Naive thymus-derived CD4-positive, alpha-beta T cell (primary cell): ENCODE results near the gene SFMBT2. TPM values are rescaled to one million over a fixed set of nuclear protein-coding genes. Genes with fewer than 3 reads are reported as not detected.

Experiments used
- ATAC-seq: fragments of 150-1000 bp; cut with Tn5 transposase; 2 replicates; pipeline ENCODE4 v1.10.0; 2021; ENCODE audit warnings: mild to moderate bottlenecking, moderate library complexity
- CTCF ChIA-PET: fragments of 350-600 bp; sonication (Branson Sonifier 250); formaldehyde crosslinking; loops from one replicate; lab custom pipeline; 2021; ENCODE audit warnings: antibody characterized with exemption; lab: Charles Lee
- POLR2A ChIA-PET: fragments of 350-600 bp; sonication (Branson Sonifier 250); formaldehyde crosslinking; loops from one replicate; lab custom pipeline; 2021; ENCODE audit warnings: antibody characterized with exemption, inconsistent platforms; lab: Charles Lee
- DNase-seq, 9 donors: peaks; one replicate each; pipeline versions ENCODE4 v3.0.0 to v3.0.0-alpha.2; 2020 to 2022; ENCODE audit warnings: mixed read lengths in 1 of 9
- H3K27ac ChIP-seq: one replicate; pipeline ENCODE4 v1.7.0; 2013; ENCODE audit warnings: mild to moderate bottlenecking, low read depth, low read length, moderate library complexity
- H3K27me3 ChIP-seq, 2 donors: one replicate each; pipeline ENCODE4 v1.7.0; 2013; ENCODE audit warnings: low read length in 2 of 2, mild to moderate bottlenecking in 2 of 2, moderate library complexity in 2 of 2; ENCODE audit not compliant: control insufficient read depth in 2 of 2, insufficient read depth in 2 of 2
- H3K36me3 ChIP-seq, 3 experiments: 1 replicate in 2 of 3; 2 replicates in 1 of 3; pipeline ENCODE4 v1.7.0; 2013; ENCODE audit warnings: low read length in 3 of 3, mild to moderate bottlenecking in 3 of 3, moderate library complexity in 1 of 3; ENCODE audit not compliant: insufficient read depth in 3 of 3, control insufficient read depth in 2 of 3
- H3K4me1 ChIP-seq, 2 donors: one replicate each; pipeline ENCODE4 v1.7.0; 2013; ENCODE audit warnings: low read length in 2 of 2, mild to moderate bottlenecking in 2 of 2, moderate library complexity in 1 of 2; ENCODE audit not compliant: control insufficient read depth in 2 of 2, insufficient read depth in 2 of 2
- H3K4me3 ChIP-seq: 2 replicates; pipeline ENCODE4 v1.7.0; 2013; ENCODE audit warnings: mild to moderate bottlenecking, low read length
- H3K9me3 ChIP-seq, 3 experiments: 1 replicate in 2 of 3; 2 replicates in 1 of 3; pipeline ENCODE4 v1.7.0; 2013; ENCODE audit warnings: low read length in 3 of 3; ENCODE audit not compliant: control insufficient read depth in 2 of 3
- H3K27ac Mint-ChIP-seq, 9 donors: one replicate each; pipeline ENCODE4 v1.8.0; 2020 to 2022; ENCODE audit warnings: mixed read lengths in 9 of 9, mild to moderate bottlenecking in 8 of 9, moderate library complexity in 5 of 9, inconsistent platforms in 2 of 9
- H3K27me3 Mint-ChIP-seq, 5 donors: one replicate each; pipeline ENCODE4 v1.8.0; 2021 to 2022; ENCODE audit warnings: mixed read lengths in 5 of 5, mild to moderate bottlenecking in 1 of 5
- H3K36me3 Mint-ChIP-seq, 5 donors: one replicate each; pipeline ENCODE4 v1.8.0; 2020 to 2022; ENCODE audit warnings: mixed read lengths in 5 of 5, mild to moderate bottlenecking in 3 of 5, inconsistent platforms in 1 of 5
- H3K4me1 Mint-ChIP-seq, 7 donors: one replicate each; pipeline ENCODE4 v1.8.0; 2020 to 2022; ENCODE audit warnings: mixed read lengths in 7 of 7, mild to moderate bottlenecking in 3 of 7, inconsistent platforms in 1 of 7
- H3K4me3 Mint-ChIP-seq, 10 donors: one replicate each; pipeline ENCODE4 v1.8.0; 2020 to 2022; ENCODE audit warnings: mild to moderate bottlenecking in 10 of 10, mixed read lengths in 10 of 10, moderate library complexity in 6 of 10, inconsistent platforms in 2 of 10
- H3K9me3 Mint-ChIP-seq, 11 donors: one replicate each; pipeline ENCODE4 v1.8.0; 2020 to 2022; ENCODE audit warnings: mixed read lengths in 11 of 11, mild to moderate bottlenecking in 4 of 11, inconsistent platforms in 1 of 11, moderate library complexity in 1 of 11
- intact Hi-C, 2 donors: fragments of 100-400 bp; cut with micrococcal nuclease; formaldehyde crosslinking; loops; one replicate each; pipeline ENCODE4 v1.15.1; 2023
- polyA plus RNA-seq, 2 donors: library from polyadenylated mRNA; unstranded; fragments of 300-500 nt; fragmentation: Illumina TruSeq; gene quantifications; one replicate each; pipeline ENCODE4 v1.2.3, GENCODE V29; 2021
- total RNA-seq, 6 experiments: library from RNA in 5 of 6; stranded (reverse) in 5 of 6; gene quantifications; 1 replicate in 5 of 6; 2 replicates in 1 of 6; pipeline ENCODE4 v1.2.3 and lab custom pipeline; 2021 to 2026

SFMBT2 gene
- total and polyA plus RNA-seq, 7 experiments from 2014 or later, result 7.4 to 50.9 (median 39.2) TPM

DNA sequence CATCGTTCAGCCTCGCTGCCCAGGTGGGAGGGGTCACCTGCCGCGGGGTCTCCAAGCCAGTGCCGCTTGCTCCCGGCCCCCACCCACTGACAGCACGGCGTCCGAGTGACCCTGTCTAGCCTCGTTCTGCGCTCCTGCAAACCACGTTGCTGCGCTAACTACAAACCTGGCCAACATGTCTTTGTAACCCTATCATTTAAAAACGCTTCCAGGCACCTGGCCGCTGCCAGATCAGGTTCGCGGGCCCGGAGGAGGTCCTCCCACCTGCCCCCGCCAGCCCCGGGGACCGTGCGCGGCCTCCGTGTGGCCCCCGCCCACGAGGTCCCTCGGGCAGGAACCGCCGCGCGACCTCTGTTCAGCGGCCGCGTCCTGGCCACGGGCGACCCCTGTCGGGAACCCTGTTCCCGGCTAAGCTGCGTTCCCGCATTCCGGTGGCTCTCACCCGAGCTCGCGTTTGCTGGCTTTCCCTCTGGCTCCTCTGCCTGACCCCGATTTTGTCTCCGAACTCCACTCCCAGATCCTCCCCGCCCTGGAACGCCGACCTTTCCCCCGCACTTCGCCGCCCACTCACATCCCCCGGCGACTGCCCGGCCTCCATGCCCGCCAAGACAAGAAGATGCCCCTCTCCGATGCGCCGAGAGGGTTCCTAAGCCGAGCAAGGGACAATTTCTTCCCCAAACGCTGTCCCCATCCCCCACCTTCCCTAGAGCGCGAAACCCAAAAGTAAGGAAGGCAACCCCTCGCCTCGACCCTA lies 2.4 kb downstream of the SFMBT2 start:
- Mint-ChIP-seq H3K4me3 (peak overlapping the region; percentile 93 to 100 (median 99)), H3K27ac (peak overlapping the region; percentile 88 to 99 (median 95)), H3K9me3 (peaks cover 0 to 4% (median 0%) of the 10 kb centered on the region in 11 donors), H3K36me3 (peaks cover 0 to 24% (median 10%) of the 10 kb centered on the region in 5 donors), H3K4me1 (peaks cover 35 to 64% (median 54%) of the 10 kb centered on the region in 7 donors), H3K27me3 (peaks cover 0 to 18% (median 0%) of the 10 kb centered on the region in 5 donors)
- DNase-seq (peak in 8 of 9 donors; percentile 26 to 69 (median 38)), ATAC-seq (peak; percentile 33)
- Histone ChIP-seq H3K36me3 (peaks cover 0 to 13% (median 0%) of the 10 kb centered on the region in 3 experiments), H3K9me3 (no peaks in the 10 kb centered on the region), H3K4me3 (peak overlapping the region; percentile 92), H3K27me3 (no peaks in the 10 kb centered on the region), H3K4me1 (peaks cover 18 to 31% of the 10 kb centered on the region in 2 donors), H3K27ac (peak overlapping the region; percentile 76)
- CTCF ChIA-PET, result interaction anchor here (0.6 to 5.6 kb wide), 8 partner anchors 25 to 489 kb away, joined by 3 to 39 read pairs (median 4); no protein-coding TSS in a partner anchor
- intact Hi-C loops, result loop anchor here (1.0 to 10.0 kb wide), 11 partner anchors 19 to 646 kb away; partner anchors contain the start of gene GATA3 (in 1 of the 2)
- POLR2A ChIA-PET, result interaction anchor here (0.5 to 4.7 kb wide), 5 partner anchors 19 to 487 kb away, joined by 3 to 21 read pairs (median 5); no protein-coding TSS in a partner anchor

DNA sequence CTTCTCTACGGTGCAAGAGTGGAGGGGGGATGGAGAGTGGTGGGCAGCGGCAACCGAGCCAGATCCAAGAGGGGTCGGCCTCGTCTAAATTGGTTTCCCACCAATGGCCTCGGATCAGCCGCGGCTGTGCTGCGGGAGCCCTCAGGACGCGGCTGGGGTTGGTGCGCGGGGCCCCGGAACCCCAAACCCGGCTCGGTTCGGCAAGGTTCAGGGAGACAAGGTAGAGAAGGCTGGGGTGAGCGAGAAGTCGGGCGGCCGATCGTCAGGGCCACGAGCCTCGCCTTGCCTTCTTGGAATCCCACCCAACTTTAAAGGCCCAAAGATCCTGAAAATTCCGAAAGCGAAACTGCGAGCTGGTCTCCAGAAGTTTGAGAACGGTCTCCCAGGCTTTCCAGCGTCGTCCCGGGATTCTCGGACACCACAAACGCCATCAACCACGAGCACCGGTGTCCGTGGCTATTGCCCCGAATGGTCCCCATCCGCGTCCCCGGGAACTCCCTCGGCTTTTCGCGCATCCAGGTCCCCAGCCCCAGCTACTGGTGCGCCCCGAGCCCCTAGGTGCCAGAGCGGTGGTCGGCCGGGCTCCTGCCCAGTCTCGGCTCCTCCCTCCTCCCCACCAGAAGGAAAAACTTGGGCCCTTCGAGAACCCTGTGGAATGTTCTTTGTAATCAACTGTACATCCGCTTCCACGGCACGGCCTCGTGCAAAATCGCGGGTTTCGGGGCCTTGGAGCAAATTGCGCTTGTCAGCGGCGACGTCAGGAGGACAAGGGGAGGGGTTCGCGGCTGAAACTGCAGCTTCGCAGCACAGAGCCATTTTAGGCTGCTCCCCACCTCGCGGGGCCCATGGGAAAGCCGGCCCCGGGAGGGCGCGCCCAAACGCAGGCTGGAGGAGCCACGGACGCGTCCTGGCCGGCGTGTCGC lies 3.2 kb downstream of the SFMBT2 start:
- intact Hi-C loops, result loop anchor here (1.0 to 10.0 kb wide), 9 partner anchors 19 to 647 kb away; partner anchors contain the start of gene GATA3 (in 1 of the 2)
- Histone ChIP-seq H3K4me1 (peaks cover 18 to 29% of the 10 kb centered on the region in 2 donors), H3K27me3 (no peaks in the 10 kb centered on the region), H3K27ac (peak overlapping the region; percentile 76), H3K4me3 (peak overlapping the region; percentile 92), H3K9me3 (no peaks in the 10 kb centered on the region), H3K36me3 (peaks cover 0 to 13% (median 0%) of the 10 kb centered on the region in 3 experiments)
- POLR2A ChIA-PET, result interaction anchor here (2.1 to 4.7 kb wide), 2 partner anchors 18 to 77 kb away, joined by 8 to 21 read pairs; no protein-coding TSS in a partner anchor
- Mint-ChIP-seq H3K36me3 (peaks cover 0 to 26% (median 10%) of the 10 kb centered on the region in 5 donors), H3K27ac (peak overlapping the region; percentile 66 to 99 (median 89)), H3K4me1 (peaks cover 42 to 66% (median 56%) of the 10 kb centered on the region in 7 donors), H3K9me3 (peaks cover 0 to 4% (median 0%) of the 10 kb centered on the region in 11 donors), H3K27me3 (peaks cover 0 to 13% (median 0%) of the 10 kb centered on the region in 5 donors), H3K4me3 (peak overlapping the region; percentile 91 to 100 (median 99))
- CTCF ChIA-PET, result interaction anchor here (0.6 to 5.6 kb wide), 8 partner anchors 45 to 738 kb away, joined by 3 to 39 read pairs (median 3); no protein-coding TSS in a partner anchor
- ATAC-seq (peak; percentile 24), DNase-seq (peak; percentile 32 to 77 (median 57))

DNA sequence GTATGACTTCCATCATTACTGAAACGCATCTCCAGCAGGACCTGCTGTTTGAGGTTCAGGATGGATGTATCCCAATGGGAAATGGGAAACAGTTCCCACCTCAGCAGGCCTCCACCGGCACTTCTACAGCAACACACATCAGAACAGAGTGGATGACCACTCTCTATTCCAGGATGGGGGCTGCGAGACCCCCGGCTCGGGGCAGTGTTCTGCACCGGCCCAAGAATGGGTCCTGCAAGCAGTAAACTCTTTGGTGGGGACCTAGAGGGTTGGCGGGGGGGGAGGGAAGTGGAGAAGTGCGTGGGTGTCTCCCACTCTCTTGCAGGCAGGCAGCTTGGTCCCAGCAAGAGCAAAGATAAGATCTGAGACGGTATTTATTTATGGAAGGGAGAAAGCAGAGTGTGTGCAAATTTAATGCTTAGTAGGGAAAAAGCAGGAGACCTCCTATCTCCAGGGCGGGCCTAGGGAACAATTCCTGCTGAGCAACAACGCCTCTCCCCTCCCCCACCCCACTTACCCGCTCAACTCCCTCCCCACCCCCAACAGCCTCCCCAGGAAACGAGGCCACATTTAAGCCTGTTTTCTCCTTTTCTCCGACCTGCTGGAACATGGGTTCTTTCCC lies 4.0 kb downstream of the SFMBT2 start:
- Mint-ChIP-seq H3K27me3 (peaks cover 0 to 5% (median 0%) of the 10 kb centered on the region in 5 donors), H3K9me3 (peaks cover 0 to 4% (median 0%) of the 10 kb centered on the region in 11 donors), H3K36me3 (peaks cover 0 to 28% (median 10%) of the 10 kb centered on the region in 5 donors), H3K4me1 (peaks cover 51 to 66% (median 57%) of the 10 kb centered on the region in 7 donors), H3K27ac (peak overlapping the region in 7 of 9 donors; percentile 51 to 99 (median 87)), H3K4me3 (peak overlapping the region; percentile 91 to 100 (median 99))
- no peak for DNase-seq
- Histone ChIP-seq H3K4me1 (peaks cover 10 to 21% of the 10 kb centered on the region in 2 donors), H3K4me3 (no peak overlapping the region), H3K27ac (peak overlapping the region; percentile 76), H3K27me3 (no peaks in the 10 kb centered on the region), H3K36me3 (peaks cover 0 to 13% (median 0%) of the 10 kb centered on the region in 3 experiments), H3K9me3 (no peaks in the 10 kb centered on the region)
- POLR2A ChIA-PET, result interaction anchor here (2.1 kb wide), 1 partner anchor 17 kb away, joined by 8 read pairs; no protein-coding TSS in a partner anchor
- intact Hi-C loops, result loop anchor here in 1 of 2 donors (5.0 to 10.0 kb wide), 2 partner anchors 90 to 648 kb away; partner anchors contain the start of gene GATA3
- ATAC-seq, result no peak
- CTCF ChIA-PET, result interaction anchor here (0.6 to 1.1 kb wide), 4 partner anchors 16 to 737 kb away, joined by 3 to 4 read pairs (median 3); no protein-coding TSS in a partner anchor

DNA sequence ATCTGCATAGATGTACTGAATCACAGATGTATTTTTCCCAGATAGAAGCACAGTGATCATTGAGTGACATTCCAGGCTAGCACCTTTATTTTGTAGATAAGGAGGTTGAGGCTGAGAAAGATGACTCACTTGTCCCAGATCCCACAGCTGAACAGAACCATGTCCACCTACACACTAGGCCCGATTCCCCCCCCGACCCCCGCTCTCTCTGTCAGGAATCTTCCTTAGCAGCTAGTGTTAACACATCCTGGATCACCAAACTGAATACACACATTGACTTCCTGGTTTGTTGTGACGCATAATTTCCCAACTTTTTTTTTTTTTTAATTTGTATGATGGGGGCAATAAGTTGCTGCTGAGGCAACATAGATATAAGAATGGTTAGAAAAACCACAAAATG lies 5.2 kb downstream of the SFMBT2 start:
- intact Hi-C loops, result loop anchor here in 1 of 2 donors (5.0 to 10.0 kb wide), 2 partner anchors 88 to 649 kb away; partner anchors contain the start of gene GATA3
- Histone ChIP-seq H3K36me3 (peaks cover 0 to 12% (median 0%) of the 10 kb centered on the region in 3 experiments), H3K4me3 (no peak overlapping the region), H3K4me1 (peaks cover 9 to 17% of the 10 kb centered on the region in 2 donors), H3K27ac (no peak overlapping the region), H3K9me3 (no peaks in the 10 kb centered on the region), H3K27me3 (no peaks in the 10 kb centered on the region)
- DNase-seq, result no peak
- no peak for ATAC-seq
- peaks cover 55 to 73% (median 65%) of the 10 kb centered on the region in 7 donors for H3K4me1 Mint-ChIP-seq
- peak overlapping the region in 4 of 9 donors; percentile 12 to 83 (median 44) for H3K27ac Mint-ChIP-seq
- CTCF ChIA-PET, result interaction anchor here (0.7 to 1.0 kb wide), 2 partner anchors 238 to 487 kb away, joined by 5 read pairs; no protein-coding TSS in a partner anchor
- H3K9me3 Mint-ChIP-seq, result no peaks in the 10 kb centered on the region
- H3K4me3 Mint-ChIP-seq, result peak overlapping the region in 6 of 10 donors; percentile 14 to 97 (median 25)
- POLR2A ChIA-PET, result interaction anchor here (0.6 to 0.7 kb wide), 3 partner anchors 162 to 985 kb away, joined by 3 to 5 read pairs (median 4); no protein-coding TSS in a partner anchor
- peaks cover 0 to 33% (median 13%) of the 10 kb centered on the region in 5 donors for H3K36me3 Mint-ChIP-seq
- no peaks in the 10 kb centered on the region for H3K27me3 Mint-ChIP-seq

DNA sequence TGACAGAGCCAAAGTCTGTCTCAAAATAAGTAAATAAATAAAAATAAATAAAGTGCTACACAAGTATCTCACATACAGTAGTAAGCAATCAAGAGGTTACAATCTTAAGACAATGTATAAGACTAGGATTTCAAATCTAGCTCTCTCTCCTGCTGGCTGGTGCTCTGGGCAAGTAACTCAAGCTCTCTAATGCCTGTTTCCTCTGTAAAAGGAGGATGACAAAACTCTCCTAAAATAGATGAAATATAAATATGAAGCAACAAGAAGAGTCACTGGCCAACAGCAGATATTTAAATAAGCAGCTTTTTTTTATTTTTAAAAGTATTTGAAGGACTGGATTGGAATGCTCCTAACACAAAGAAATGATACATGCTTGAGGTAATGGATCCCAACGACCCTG lies 7.2 kb downstream of the SFMBT2 start:
- H3K4me3 Mint-ChIP-seq, result no peak overlapping the region
- H3K27me3 Mint-ChIP-seq, result no peaks in the 10 kb centered on the region
- no peaks in the 10 kb centered on the region for H3K9me3 ChIP-seq
- peak overlapping the region in 1 of 9 donors; percentile 83 for H3K27ac Mint-ChIP-seq
- DNase-seq (no peak), ATAC-seq (no peak)
- no peaks in the 10 kb centered on the region for H3K27me3 ChIP-seq
- peaks cover 59 to 87% (median 81%) of the 10 kb centered on the region in 7 donors for H3K4me1 Mint-ChIP-seq
- H3K36me3 ChIP-seq, result peaks cover 0 to 4% (median 0%) of the 10 kb centered on the region in 3 experiments
- ChIA-PET CTCF (no interaction called here), POLR2A (interaction anchor here (0.7 to 1.0 kb wide), 2 partner anchors 13 to 1600 kb away, joined by 3 read pairs; no protein-coding TSS in a partner anchor)
- peaks cover 9 to 17% of the 10 kb centered on the region in 2 donors for H3K4me1 ChIP-seq
- intact Hi-C loops, result loop anchor here in 1 of 2 donors (10.0 kb wide), 1 partner anchor 651 kb away; the partner anchor contains the start of gene GATA3
- no peaks in the 10 kb centered on the region for H3K9me3 Mint-ChIP-seq
- peaks cover 0 to 40% (median 14%) of the 10 kb centered on the region in 5 donors for H3K36me3 Mint-ChIP-seq
- no peak overlapping the region for H3K27ac ChIP-seq
- H3K4me3 ChIP-seq, result no peak overlapping the region
